ENCODE results near the gene XRCC4. TPM values are rescaled to one million over a fixed set of nuclear protein-coding genes. Genes with fewer than 3 reads are reported as not detected.

XRCC4 gene
- total RNA-seq, 1 experiment from 2014 or later: 10.8 TPM

DNA sequence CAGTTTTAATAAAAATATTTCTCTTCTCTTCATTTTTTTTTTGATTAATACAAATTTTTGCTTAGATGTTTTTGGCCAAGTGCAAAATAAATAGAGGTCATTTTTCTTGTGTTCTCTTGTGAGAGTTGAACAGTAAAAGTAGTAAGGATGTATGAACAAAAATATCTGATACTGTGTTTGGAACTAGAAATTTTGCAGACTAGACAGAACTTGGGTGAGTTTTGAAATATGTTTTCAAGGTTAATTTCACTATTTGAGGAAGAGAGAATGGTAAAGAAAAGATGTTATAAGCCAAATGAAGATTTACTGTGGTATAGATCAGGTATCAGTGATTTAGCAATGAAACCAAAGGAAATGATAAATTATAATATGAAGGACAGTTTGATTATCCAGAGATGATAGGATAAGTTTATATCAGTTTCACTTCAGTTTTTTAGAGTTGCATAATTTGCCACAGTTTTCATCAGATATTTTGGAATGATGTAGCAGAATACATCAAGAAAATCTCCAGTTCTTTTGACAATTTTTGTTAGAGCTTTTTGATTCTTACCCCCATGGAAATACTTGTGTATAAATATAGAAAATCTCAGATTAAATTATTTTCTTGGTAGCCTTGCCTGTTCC, 246.3 kb downstream of the XRCC4 start:
- Histone ChIP-seq H3K18ac (ENCODE audit: insufficient read length, low read depth, low read length) (no peak overlapping the region), H3K79me2 (ENCODE audit: insufficient read depth, low read length) (no peaks in the 10 kb centered on the region), H4K20me1 (ENCODE audit: control insufficient read depth, insufficient read depth, insufficient read length) (no peaks in the 10 kb centered on the region), H3K56ac (ENCODE audit: insufficient read length, low read depth, low read length) (no peak overlapping the region), H2BK15ac (ENCODE audit: low read depth, low read length) (no peak overlapping the region), H3K4me2 (ENCODE audit: insufficient read depth, insufficient read length, low read length) (no peak overlapping the region), H3K4me1 (ENCODE audit: insufficient read depth, low read length) (no peaks in the 10 kb centered on the region), H4K5ac (ENCODE audit: insufficient read length, low read depth, low read length) (no peak overlapping the region), H3K27ac (ENCODE audit: insufficient read length, low read depth, low read length) (no peak overlapping the region), H4K8ac (replicated peaks; ENCODE audit: insufficient read length, low read depth, low read length) (no peak overlapping the region), H2BK5ac (ENCODE audit: insufficient read length, low read length) (no peak overlapping the region), H2AFZ (ENCODE audit: low read length) (no peak overlapping the region), H3K9ac (ENCODE audit: extremely low read depth, insufficient read length, low read length) (no peak overlapping the region), H2BK20ac (ENCODE audit: low read depth, low read length, poor library complexity, severe bottlenecking) (no peak overlapping the region), H3K23me2 (ENCODE audit: insufficient read length, low read depth, low read length, poor library complexity, severe bottlenecking) (no peaks in the 10 kb centered on the region), H2AK5ac (ENCODE audit: insufficient read length, low read length) (no peak overlapping the region), H3K4ac (ENCODE audit: low read depth, low read length) (no peak overlapping the region), H3K14ac (ENCODE audit: insufficient read depth, low read length) (no peak overlapping the region), H3K23ac (ENCODE audit: insufficient read length, low read depth, low read length) (no peak overlapping the region), H3K79me1 (ENCODE audit: insufficient read depth, low read depth, low read length, poor library complexity, severe bottlenecking) (no peaks in the 10 kb centered on the region), H2BK12ac (ENCODE audit: insufficient read length, low read depth, low read length) (no peak overlapping the region), H4K91ac (ENCODE audit: insufficient read length, low read depth, low read length) (no peak overlapping the region), H2BK120ac (ENCODE audit: low read depth, low read length, poor library complexity, severe bottlenecking) (no peak overlapping the region), H3K27me3 (ENCODE audit: insufficient read depth, low read length) (no peaks in the 10 kb centered on the region), H3T11ph (ENCODE audit: low read length) (no peak overlapping the region), H3K9me3 (ENCODE audit: control insufficient read depth, low read depth, low read length) (no peaks in the 10 kb centered on the region)
- H3K36me3 Mint-ChIP-seq (ENCODE audit: insufficient read depth in 1 of 3, low read depth in 3 of 3): no peaks in the 10 kb centered on the region
- TF ChIP-seq, protein P1, sequence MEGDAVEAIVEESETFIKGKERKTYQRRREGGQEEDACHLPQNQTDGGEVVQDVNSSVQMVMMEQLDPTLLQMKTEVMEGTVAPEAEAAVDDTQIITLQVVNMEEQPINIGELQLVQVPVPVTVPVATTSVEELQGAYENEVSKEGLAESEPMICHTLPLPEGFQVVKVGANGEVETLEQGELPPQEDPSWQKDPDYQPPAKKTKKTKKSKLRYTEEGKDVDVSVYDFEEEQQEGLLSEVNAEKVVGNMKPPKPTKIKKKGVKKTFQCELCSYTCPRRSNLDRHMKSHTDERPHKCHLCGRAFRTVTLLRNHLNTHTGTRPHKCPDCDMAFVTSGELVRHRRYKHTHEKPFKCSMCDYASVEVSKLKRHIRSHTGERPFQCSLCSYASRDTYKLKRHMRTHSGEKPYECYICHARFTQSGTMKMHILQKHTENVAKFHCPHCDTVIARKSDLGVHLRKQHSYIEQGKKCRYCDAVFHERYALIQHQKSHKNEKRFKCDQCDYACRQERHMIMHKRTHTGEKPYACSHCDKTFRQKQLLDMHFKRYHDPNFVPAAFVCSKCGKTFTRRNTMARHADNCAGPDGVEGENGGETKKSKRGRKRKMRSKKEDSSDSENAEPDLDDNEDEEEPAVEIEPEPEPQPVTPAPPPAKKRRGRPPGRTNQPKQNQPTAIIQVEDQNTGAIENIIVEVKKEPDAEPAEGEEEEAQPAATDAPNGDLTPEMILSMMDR (conservative IDR thresholded peaks at IDR 0.05): no peak
- H3K27ac Mint-ChIP-seq: no peak overlapping the region
- no peaks in the 10 kb centered on the region for H3K27me3 Mint-ChIP-seq (ENCODE audit: low read depth)
- H3K9me3 Mint-ChIP-seq: no peaks in the 10 kb centered on the region
- no peak overlapping the region for H3K4me3 Mint-ChIP-seq
- DNase-seq: no peak
- no peaks in the 10 kb centered on the region; a peak in 1 of 4 replicates for H3K4me1 Mint-ChIP-seq
